Frontal cortex (tissue), 4 donors: ENCODE results near the gene RIBC2. TPM values are rescaled to one million over a fixed set of nuclear protein-coding genes. Genes with fewer than 3 reads are reported as not detected.
"Not testable (repeated sequence)": the region's sequence is repeated elsewhere in the genome, so short reads cannot be mapped to it uniquely, and the experiment has no call there.

Source experiments
- DNase-seq, 2 donors: peaks; one replicate each; pipeline ENCODE4 v3.0.0; 2012; ENCODE audit warnings: low spot score in 2 of 2
- FAIRE-seq: peaks from 2 replicates; lab custom pipeline; 2012; peaks lifted over from hg19 to GRCh38; lab: Jason Lieb, UNC
- total RNA-seq: library from RNA; depleted of rRNA; stranded (reverse); fragments of >200 nt; gene quantifications from one replicate; pipeline ENCODE4 v1.2.3, GENCODE V29; 2014
- donor health status: control.
- donor health status: control.
- donor health status: control.

The RIBC2 gene
- total RNA-seq, 1 donor from 2014 or later = 0.41 TPM

DNA sequence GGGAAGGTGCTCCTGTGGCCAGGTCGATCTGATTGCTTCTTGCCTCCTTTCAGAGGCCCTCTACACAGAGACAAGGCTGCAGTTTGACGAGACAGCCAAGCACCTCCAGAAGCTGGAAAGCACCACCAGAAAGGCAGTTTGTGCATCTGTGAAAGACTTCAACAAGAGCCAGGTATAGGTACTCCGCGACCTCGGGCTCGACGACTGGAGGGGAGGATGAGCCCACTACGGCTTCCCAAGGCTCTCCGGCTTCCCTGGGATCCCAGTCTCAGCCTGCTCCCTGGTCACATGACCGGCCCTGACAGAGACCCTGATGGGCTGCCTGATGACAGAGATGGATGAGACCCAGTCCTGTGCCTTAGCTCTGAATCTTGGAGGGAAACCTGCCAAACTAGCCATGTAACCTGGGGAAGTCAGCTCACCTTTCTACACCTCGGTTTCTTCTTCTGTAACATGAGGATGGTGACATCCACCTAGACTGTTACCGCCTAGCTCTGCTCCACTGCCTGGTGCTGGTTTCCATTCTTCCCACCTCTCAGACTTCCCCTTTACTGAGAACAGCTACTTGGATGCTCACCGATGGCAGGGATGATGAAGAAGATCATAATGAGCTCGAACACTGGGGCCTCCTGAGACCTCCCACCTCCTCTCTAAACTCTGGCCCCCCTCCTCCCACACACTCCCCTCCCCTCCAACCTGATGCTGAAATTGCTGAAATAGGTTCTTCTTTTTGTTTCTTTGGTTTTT lies 8.9 kb downstream of the RIBC2 start:
- no peak for DNase-seq
- FAIRE-seq = no peak

DNA sequence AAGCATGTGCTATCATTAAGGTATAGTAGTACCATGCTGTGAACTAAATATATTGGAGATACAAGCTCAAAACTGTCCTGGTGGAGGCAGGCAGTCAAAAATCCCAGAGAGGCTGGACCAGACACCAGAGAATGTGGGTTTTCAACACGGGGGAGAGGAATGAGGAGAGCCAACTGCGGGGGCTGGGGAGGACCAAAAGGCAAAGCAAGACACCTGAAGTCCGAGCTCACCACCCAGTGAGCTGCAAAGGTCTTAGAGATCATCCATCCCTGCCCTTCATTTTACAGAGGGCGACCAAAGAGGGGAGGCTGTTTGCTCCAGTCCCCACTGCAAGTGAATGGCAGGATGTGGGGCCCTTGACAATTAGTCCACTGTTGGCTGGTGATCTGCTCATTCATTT lies 10.0 kb downstream of the RIBC2 start:
- DNase-seq (no peak), FAIRE-seq (no peak)

DNA sequence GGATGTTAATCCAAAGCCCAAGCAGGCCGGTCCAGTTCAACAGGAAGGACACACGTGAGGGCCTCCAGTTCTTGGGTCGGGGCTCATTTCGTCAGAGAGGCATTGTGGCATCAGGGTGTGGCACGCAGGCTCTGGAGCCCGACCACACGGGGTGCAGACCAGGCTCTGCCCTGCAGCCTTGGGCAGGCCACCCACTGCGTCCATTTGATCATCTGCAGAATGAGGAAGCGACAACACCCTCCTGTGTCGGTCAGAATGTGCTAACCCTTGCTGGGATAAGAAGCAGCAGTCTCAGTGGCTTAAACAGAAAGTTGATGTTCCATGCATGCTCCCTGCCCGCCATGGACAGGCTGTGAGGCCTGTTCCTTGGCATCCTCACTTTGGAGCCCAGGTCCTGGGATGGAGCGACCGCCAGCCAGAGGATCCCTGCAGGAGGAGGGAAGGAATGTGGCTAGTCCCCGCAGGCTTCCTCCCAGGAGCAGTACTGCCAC lies 10.8 kb downstream of the RIBC2 start:
- no peak for FAIRE-seq
- DNase-seq = no peak

DNA sequence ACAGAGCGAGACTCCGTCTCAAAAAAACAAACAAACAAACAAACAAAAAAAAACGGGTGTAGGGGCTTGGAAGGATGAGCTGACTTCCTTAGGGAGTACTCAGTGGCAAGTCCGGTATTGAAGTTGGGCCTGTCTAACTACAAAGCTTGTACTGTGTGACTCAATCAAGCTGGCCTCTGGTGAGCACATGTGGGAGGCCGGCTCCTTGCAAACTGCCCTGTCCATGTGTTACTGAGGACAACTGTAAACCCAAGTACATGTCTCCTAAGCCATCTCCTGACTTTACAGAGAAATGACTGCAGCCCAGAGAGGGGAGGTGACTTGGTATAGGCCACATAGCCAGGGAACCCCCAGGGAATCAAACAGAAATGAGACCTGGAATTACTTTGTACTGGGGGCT lies 11.6 kb downstream of the RIBC2 start:
- FAIRE-seq = no peak
- no peak for DNase-seq

DNA sequence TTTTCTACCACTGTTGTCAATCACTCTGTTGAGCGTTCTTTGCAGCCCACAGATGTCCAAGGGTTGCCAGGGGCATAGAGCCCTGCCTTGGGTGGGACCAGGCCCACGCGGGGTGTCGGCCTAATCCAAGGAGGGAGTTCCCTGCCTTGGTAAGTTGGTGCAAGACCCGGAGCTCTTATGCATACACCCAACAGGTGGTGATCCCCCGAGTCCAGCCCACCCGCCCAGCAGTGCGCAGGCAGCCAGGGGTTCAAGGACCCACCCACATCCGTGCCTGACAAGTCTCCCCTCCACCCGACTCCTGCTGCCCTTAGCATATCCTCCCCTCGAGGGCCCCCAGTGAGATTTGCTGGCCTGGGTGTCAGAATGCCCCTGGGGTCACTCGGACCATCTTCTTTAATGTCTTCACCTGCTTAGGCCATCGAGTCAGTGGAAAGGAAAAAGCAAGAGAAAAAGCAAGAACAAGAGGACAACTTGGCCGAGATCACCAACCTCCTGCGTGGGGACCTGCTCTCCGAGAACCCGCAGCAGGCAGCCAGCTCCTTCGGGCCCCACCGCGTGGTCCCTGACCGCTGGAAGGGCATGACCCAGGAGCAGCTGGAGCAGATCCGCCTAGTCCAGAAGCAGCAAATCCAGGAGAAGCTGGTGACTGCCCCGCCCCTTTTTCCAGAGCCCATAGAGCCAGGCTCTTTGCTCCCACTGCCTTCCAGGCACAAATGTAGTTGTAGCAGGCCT lies 12.2 kb downstream of the RIBC2 start:
- FAIRE-seq = no peak
- DNase-seq = no peak

DNA sequence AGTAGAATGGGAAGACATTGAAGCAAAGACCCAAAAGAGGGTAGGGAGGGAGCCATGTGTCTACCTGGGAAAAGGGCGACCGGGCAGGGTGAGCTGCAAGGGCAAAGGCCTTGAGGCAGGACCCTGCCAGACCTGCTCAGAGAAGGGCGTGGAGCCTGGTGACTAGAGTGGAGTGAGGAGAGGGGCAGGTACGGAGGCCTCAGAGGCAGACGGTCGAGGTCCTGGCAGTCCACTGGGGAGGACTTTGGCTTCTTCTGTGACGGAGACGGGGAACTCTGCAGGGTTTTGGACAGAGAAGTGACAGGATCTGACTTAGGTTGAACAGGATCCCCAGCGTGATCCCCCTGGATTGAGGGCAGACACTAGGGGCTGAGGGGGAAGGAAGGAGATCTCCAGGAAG lies 12.9 kb downstream of the RIBC2 start:
- DNase-seq = no peak
- no peak for FAIRE-seq

DNA sequence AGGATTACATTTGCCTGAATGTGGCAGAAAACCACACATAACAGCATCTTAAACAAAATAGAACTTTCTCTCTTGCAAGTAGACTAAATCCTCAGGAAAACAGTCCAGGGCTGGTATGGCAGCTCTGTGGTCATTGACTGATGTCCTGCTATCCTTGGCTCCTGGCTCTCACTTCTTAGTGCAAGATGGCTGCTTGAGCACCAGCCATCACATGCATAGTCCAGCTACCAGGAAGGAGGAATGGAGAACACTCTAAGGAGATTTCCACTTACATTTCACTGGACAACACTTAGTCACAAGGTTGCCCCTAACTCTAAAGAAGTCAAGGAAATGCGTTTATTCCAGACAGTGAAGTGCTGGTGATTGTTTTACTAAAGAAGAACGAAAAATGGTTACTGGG lies 13.6 kb downstream of the RIBC2 start:
- DNase-seq = no peak
- FAIRE-seq = no peak

DNA sequence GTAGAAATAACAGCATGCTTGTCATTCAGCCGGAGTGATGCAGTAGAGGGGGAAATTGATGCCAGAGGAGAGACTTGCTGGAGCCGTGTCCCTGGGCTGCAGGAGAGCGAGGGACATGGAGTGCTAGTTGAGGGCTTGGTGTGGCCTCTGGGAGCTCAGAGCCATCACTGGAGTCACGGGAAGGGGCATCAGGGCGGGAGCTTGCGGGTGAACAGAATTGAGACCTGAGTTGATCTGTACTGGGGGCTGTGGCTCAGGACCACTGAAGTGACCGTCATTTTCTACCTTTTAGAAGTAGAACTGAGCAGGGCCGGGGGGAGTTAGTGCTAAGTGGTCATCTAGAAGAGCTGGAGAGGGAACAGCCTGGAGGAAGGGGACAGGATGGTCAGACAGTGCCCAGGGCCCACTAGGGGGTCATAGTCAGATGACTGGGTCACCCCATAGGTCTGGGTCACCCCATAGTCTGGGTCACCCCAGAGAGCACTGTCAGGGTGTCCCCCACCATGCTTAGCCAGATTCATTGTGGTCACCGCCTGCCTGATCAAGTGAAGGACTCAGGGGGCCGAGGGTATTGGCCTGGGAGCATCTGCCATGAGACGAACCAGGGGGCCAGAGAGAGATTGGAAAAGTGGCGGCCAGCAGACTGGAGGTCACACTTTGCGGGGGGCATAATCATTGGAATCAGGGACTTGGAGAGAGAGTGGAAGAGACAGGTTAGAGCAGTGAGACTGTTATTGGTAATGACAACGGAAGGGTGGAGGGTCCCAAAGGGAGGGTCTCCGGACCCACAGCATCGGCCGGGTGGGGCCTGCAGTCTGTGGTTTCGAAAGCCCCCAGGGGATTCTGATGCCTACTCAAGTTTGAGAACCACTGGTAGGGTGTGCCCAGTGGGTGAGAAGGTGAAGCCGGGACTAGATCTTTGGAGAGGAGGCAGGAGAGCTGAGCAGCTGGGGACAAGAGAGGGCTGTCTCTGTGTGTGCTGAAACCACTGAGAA lies 15.2 kb downstream of the RIBC2 start:
- DNase-seq = no peak
- FAIRE-seq = no peak

DNA sequence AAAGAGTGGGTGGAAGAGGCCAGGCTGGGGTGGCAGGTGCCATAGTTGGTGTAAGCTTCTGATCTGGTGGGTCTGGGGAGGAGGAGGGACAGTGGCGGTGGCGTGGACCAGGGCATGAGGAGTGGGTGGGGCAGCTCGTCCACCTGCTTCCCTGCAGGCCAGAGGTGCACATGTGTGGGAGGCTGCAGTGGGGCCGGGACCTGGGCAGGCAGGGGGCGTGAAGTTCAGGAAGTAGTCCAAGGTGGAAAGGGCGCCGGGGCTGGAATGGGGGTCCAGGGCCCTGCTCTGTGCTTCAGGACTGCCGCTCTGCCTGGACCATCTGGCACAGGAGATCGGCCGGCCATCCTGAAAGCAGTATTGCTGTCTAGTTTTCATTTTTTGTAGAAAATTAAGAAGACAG lies 15.9 kb downstream of the RIBC2 start:
- no peak for FAIRE-seq
- DNase-seq = no peak

DNA sequence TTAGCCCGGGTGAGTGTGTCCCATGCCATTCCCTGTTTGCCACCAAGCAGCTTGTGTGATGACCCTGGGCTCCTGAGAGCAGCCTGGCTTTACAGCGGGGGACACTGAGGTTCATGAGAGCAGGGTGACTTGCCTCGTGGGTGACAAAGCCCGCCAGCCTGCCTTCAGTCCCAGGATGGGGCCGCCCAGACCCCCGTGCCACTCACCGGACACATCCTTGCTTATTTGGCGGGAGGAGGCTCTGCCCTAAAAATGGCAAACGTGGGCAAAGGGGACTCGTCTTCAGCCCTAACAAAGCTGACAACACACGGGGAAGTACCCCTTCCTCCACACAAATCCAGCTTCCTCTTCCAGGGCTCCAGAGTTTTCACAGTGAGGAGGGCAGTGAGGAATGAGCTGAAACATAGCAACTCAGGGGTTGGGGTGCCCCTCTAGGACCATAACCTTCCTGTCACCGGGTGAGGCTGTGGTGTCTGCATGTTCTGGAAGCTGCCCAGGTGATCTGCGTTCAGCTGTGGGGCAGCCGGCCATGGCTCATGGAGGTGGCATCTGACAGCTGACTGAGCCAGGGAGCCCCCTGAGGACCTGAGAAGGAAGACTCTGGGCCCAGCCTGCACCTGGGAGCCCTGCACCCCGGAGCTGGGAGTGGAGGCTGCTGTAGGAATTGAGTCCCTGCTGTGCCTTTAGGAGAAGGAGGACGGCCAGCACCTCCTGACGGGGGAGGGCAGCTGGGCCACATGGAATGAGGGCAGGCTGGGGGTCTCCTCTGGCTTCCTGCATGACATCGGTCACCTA lies 16.7 kb downstream of the RIBC2 start:
- DNase-seq (no peak), FAIRE-seq (no peak)

DNA sequence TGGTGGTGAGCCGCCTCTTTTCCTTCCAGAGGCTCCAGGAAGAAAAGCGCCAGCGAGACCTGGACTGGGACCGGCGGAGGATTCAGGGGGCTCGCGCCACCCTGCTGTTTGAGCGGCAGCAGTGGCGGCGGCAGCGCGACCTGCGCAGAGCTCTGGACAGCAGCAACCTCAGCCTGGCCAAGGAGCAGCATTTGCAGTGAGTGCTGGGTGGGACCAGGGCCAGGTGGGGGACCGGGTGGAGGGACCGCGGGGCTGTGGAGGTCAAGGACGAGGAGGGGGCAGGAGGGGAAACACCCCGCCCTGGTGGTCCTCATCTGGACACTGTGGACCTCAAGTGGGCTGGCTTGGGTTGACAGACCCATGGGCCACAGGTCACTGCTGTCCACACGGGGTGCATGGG lies 17.4 kb downstream of the RIBC2 start:
- DNase-seq (no peak), FAIRE-seq (no peak)

DNA sequence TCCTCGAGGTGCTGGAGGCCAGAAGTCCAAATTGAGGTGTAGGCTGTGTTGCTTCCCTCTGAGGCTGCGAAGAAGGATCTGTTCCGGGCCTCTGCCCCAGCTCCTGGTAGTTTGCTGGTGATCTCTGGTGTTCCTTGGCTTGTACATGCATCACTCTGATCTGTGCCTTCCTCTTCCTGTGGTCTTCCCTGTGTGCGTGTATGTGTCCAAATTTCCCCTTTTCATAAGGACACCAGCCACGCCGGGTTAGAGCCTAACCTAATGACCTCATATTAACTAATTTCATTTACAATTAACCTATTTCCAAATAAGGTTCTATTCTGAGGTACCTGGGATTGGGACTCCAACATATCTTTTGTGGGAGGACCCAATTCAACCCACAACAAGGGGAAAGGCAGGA lies 21.5 kb downstream of the RIBC2 start:
- FAIRE-seq (no peak), DNase-seq (no peak)

DNA sequence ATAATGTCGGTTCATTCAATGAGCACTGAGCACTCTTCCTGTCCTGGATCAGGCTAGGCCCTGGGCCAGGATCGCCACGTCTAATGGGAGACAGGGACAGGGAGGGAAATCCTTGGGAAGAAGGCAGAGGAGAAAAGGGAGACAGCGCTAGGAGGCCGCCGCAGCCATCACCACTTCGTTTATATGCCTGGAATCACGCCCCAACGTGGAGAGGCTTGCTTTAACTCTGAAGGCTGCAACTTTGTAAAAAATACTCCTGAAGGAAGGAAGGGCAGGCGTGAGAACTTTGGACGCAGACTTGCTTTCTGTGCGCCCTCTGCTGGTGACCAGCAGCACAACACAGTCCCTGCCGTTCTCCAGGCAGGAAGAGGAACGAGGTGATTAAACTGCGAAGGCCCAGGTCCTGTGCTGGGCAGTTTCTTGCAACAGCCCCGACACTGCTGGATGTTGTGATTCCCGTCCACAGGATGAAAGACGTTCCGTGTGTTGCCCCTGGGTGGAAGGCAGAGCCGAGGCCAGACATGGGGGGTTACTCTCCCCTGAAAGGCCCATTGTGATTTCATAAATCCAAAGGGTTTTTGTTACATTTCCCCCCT lies 22.1 kb downstream of the RIBC2 start:
- FAIRE-seq = no peak
- DNase-seq = peak; percentile 80 to 88

DNA sequence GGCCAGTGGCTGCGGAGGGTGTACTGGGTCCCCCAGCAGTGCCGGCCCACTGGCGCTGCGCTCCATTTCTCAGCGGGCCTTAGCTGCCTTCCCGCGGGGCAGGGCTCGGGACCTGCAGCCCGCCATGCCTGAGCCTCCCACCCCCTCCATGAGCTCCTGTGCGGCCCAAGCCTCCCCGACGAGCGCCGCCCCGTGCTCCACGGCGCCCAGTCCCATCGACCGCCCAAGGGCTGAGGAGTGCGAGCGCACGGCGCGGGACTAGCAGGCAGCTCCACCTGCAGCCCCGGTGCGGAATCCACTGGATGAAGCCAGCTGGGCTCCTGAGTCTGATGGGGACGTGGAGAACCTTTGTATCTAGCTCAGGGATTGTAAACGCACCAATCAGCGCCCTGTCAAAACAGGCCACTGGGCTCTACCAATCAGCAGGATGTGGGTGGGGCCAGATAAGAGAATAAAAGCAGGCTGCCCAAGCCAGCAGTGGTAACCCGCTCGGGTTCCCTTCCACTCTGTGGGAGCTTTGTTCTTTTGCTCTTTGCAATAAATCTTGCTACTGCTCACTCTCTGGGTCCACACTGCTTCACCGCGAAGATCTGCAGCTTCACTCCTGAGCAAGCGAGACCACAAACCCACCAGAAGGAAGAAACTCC lies 23.5 kb downstream of the RIBC2 start:
- not testable (repeated sequence) for FAIRE-seq, DNase-seq

DNA sequence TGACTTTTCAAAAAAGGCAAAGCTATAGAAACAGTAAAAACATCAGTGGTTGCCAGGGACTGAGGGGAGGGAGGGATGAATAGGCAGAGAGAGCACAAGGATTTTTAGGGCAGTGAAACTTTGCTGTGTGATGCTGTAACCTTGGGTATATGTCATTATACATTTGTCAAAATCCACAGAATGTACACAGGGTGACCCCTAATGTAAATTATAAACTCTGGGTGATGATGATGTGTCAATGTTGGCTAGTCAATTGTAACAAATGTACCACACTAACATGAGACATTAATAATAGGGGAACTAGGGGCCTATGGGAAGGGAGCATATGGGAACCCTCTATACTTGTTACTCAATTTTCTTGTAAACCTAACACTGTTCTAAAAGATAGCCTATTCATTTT lies 24.8 kb downstream of the RIBC2 start:
- FAIRE-seq = no peak
- DNase-seq = no peak

DNA sequence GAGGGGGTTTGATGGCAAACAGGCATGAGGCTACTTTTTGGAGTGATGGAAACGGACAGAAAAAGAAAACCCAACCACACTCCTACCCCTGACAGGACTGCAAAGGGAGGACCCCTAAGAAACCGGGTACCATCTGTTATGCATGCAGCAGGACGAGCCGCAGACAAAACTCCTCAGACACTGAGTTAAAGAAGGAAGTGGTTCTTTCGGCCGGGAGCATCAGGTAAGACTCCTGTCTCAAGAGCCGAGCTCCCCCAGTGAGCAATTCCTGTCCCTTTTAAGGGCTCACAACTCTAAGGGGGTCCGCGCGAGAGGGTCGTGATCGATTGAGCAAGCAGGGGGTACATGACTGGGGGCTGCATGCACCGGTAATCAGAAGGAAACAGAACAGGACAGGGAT lies 27.2 kb downstream of the RIBC2 start:
- not testable (repeated sequence) for FAIRE-seq, DNase-seq

DNA sequence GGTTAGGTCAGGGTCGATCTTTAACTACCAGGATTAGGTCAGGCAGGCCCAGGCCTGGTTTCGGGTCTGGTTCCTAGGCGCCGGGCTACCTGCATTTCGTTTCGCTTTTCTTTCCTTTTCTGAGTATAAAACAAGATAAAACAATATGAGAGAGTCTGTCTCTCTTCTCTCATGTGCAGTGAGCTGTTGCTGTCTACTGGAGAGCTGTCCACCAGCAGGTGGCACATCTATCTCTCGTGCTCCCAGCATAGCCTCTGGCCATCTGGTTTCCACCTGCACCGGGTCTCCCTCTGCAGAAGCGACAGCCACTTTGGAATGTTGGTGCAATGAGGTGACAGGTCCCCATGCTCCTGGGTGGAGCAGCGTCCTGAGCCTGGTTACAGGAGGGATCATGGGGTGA lies 27.6 kb downstream of the RIBC2 start:
- DNase-seq (peak; percentile 35 to 56), FAIRE-seq (no peak)

DNA sequence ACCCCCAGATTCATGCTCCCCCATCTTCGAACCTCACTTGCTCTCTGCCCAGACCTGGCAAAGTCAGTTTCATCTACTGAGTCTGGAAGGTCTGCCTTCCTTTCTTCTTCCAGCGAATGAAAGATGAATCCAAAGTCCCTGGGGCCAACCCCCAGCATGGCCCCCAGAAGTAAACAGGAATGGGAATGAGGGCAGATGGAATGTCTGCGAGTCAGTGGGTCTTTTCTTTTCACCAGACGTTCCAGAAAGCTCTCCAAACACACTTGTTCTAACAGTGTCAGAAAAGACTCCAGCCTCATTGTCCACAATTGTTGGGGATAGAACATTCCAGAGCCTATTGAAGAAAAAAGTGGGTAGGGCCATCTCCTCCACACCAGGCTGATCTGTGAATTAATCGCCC lies 28.6 kb downstream of the RIBC2 start:
- DNase-seq (no peak), FAIRE-seq (no peak)

DNA sequence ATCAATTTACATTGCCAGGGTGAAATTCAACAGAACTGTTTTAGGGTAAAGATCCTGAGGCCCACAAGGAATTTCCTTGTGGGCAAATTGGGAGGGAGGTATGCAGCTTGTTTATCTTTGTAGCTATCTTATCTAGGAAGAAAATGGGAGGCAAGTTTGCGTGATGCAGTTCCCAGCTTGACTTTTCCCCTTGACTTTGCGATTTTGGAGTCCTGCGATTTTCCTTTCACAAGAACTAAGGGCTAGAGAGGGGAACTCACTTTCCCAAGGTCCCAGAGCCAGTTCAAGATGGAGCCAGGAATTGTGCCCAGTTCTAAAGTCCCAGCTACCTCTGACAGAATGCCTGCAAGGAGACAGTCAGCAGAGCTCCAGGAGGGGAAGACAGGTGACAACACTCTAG lies 30.7 kb downstream of the RIBC2 start:
- DNase-seq = no peak
- FAIRE-seq = no peak
